ENCODE measurements around the gene UTF1.

Gene UTF1

DNA sequence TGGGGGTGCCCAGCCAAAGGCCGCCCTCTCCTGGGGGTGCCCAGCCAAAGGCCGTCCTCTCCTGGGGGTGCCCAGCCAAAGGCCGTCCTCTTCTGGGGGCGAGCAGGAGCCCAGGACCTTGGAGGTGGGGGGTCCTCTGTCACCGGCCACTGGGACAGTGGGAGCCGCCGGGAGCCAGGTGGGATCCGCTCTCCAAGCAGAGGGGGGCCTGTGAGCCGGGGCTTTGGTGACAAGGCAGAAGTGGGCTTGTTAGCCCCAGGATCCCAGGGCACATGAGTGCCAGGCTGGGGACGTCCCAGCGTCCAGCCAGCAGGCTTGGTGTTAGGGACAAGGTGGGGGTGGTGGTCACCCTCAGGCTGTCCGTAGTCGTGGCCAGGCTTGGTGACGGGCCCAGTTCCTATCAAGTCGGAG, 29.4 kb upstream of the UTF1 start (continued):
- TF ChIP-seq RBAK (tag by site-specific recombination; IDR thresholded peaks at IDR 0.05) (no peak), ZNF416 (tag by site-specific recombination; IDR thresholded peaks at IDR 0.05) (no peak)

DNA sequence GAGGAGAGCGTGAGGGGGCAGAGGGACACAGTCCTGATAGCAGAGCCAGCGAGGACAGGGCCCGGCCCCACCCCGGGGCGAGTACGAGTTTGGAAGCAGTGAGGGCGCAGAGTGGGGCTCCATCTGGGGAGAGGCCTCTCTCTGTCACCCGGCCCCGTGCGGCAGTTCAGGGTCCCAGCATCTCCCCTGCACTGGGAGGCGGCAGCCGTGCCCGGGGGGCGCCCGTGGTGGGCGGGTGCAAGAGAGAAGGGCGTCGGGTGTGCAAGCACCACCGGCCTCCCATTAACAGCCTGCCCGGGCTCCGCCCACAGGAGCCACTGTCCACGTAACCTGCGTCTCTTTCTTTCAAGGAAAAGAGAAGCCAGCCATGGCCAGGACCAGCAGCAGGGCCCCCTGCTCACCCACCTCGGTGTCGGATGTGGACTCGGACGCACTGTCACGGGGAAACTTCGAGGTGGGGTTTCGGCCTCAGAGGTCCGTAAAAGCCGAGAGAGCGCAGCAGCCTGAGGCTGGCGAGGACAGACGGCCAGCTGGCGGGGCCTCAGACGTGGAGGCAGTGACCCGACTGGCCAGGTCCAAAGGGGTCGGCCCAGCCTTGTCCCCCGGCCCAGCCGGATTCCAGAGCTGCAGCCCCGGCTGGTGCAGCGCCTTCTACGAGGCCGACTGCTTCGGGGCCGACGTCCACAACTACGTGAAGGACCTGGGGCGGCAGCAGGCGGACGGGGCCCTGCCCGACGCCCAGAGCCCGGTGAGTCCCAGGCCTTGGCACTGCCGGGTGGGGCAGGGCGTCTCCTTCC, 28.7 kb upstream of the UTF1 start:
- Histone ChIP-seq H3K36me3 (ENCODE audit: control insufficient read depth in 2 of 2, insufficient read depth in 1 of 2, low read length in 2 of 2) (no peaks in the 10 kb centered on the region), H3K4me1 (ENCODE audit: control insufficient read depth, insufficient read depth, low read length) (no peaks in the 10 kb centered on the region), H3K4me3 (ENCODE audit: low read depth, low read length) (no peak overlapping the region), H3K9me3 (ENCODE audit: control insufficient read depth, insufficient read depth, low read depth, low read length) (no peaks in the 10 kb centered on the region), H3K27ac (ENCODE audit: extremely low read depth, low read depth, low read length) (no peak overlapping the region)
- POLR2A ChIA-PET: no interaction called here
- CTCF ChIA-PET: no interaction called here
- TF ChIP-seq ZNF311 (tag by site-specific recombination; IDR thresholded peaks at IDR 0.05; ENCODE audit: borderline replicate concordance): no peak
- no peak for TF ChIP-seq ZNF350 (tag by site-specific recombination; IDR thresholded peaks at IDR 0.05)
- no peak for TF ChIP-seq REPIN1 (tag by site-specific recombination; IDR thresholded peaks at IDR 0.05; ENCODE audit: low read depth)
- TF ChIP-seq ZNF600 (tag by site-specific recombination; IDR thresholded peaks at IDR 0.05): no peak
- TF ChIP-seq RBAK (tag by site-specific recombination; IDR thresholded peaks at IDR 0.05): no peak
- TF ChIP-seq ZNF132 (tag by site-specific recombination; IDR thresholded peaks at IDR 0.05; ENCODE audit: borderline replicate concordance): no peak
- TF ChIP-seq, protein P1, sequence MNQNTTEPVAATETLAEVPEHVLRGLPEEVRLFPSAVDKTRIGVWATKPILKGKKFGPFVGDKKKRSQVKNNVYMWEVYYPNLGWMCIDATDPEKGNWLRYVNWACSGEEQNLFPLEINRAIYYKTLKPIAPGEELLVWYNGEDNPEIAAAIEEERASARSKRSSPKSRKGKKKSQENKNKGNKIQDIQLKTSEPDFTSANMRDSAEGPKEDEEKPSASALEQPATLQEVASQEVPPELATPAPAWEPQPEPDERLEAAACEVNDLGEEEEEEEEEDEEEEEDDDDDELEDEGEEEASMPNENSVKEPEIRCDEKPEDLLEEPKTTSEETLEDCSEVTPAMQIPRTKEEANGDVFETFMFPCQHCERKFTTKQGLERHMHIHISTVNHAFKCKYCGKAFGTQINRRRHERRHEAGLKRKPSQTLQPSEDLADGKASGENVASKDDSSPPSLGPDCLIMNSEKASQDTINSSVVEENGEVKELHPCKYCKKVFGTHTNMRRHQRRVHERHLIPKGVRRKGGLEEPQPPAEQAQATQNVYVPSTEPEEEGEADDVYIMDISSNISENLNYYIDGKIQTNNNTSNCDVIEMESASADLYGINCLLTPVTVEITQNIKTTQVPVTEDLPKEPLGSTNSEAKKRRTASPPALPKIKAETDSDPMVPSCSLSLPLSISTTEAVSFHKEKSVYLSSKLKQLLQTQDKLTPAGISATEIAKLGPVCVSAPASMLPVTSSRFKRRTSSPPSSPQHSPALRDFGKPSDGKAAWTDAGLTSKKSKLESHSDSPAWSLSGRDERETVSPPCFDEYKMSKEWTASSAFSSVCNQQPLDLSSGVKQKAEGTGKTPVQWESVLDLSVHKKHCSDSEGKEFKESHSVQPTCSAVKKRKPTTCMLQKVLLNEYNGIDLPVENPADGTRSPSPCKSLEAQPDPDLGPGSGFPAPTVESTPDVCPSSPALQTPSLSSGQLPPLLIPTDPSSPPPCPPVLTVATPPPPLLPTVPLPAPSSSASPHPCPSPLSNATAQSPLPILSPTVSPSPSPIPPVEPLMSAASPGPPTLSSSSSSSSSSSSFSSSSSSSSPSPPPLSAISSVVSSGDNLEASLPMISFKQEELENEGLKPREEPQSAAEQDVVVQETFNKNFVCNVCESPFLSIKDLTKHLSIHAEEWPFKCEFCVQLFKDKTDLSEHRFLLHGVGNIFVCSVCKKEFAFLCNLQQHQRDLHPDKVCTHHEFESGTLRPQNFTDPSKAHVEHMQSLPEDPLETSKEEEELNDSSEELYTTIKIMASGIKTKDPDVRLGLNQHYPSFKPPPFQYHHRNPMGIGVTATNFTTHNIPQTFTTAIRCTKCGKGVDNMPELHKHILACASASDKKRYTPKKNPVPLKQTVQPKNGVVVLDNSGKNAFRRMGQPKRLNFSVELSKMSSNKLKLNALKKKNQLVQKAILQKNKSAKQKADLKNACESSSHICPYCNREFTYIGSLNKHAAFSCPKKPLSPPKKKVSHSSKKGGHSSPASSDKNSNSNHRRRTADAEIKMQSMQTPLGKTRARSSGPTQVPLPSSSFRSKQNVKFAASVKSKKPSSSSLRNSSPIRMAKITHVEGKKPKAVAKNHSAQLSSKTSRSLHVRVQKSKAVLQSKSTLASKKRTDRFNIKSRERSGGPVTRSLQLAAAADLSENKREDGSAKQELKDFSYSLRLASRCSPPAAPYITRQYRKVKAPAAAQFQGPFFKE (tag by site-specific recombination; IDR thresholded peaks at IDR 0.05; ENCODE audit: borderline replicate concordance): no peak
- TF ChIP-seq SCRT1 (tag by site-specific recombination; IDR thresholded peaks at IDR 0.05; ENCODE audit: borderline replicate concordance): no peak
- TF ChIP-seq WT1 (tag by site-specific recombination; IDR thresholded peaks at IDR 0.05): no peak
- TF ChIP-seq ZNF776 (tag by site-specific recombination; IDR thresholded peaks at IDR 0.05; ENCODE audit: borderline replicate concordance): no peak
- TF ChIP-seq HOXC10 (CRISPR knock-in tag; IDR thresholded peaks at IDR 0.05): no peak
- TF ChIP-seq, protein P2, sequence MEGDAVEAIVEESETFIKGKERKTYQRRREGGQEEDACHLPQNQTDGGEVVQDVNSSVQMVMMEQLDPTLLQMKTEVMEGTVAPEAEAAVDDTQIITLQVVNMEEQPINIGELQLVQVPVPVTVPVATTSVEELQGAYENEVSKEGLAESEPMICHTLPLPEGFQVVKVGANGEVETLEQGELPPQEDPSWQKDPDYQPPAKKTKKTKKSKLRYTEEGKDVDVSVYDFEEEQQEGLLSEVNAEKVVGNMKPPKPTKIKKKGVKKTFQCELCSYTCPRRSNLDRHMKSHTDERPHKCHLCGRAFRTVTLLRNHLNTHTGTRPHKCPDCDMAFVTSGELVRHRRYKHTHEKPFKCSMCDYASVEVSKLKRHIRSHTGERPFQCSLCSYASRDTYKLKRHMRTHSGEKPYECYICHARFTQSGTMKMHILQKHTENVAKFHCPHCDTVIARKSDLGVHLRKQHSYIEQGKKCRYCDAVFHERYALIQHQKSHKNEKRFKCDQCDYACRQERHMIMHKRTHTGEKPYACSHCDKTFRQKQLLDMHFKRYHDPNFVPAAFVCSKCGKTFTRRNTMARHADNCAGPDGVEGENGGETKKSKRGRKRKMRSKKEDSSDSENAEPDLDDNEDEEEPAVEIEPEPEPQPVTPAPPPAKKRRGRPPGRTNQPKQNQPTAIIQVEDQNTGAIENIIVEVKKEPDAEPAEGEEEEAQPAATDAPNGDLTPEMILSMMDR (tag by site-specific recombination; IDR thresholded peaks at IDR 0.05): no peak
- TF ChIP-seq ZNF514 (tag by site-specific recombination; IDR thresholded peaks at IDR 0.05): no peak
- no peak for TF ChIP-seq ZSCAN30 (tag by site-specific recombination; IDR thresholded peaks at IDR 0.05)
- no peak for TF ChIP-seq ZNF138 (tag by site-specific recombination; IDR thresholded peaks at IDR 0.05; ENCODE audit: borderline replicate concordance)
- TF ChIP-seq ZNF510 (tag by site-specific recombination; IDR thresholded peaks at IDR 0.05; ENCODE audit: insufficient replicate concordance): no peak
- TF ChIP-seq, protein P3, sequence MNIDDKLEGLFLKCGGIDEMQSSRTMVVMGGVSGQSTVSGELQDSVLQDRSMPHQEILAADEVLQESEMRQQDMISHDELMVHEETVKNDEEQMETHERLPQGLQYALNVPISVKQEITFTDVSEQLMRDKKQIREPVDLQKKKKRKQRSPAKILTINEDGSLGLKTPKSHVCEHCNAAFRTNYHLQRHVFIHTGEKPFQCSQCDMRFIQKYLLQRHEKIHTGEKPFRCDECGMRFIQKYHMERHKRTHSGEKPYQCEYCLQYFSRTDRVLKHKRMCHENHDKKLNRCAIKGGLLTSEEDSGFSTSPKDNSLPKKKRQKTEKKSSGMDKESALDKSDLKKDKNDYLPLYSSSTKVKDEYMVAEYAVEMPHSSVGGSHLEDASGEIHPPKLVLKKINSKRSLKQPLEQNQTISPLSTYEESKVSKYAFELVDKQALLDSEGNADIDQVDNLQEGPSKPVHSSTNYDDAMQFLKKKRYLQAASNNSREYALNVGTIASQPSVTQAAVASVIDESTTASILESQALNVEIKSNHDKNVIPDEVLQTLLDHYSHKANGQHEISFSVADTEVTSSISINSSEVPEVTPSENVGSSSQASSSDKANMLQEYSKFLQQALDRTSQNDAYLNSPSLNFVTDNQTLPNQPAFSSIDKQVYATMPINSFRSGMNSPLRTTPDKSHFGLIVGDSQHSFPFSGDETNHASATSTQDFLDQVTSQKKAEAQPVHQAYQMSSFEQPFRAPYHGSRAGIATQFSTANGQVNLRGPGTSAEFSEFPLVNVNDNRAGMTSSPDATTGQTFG (tag by site-specific recombination; IDR thresholded peaks at IDR 0.05; ENCODE audit: borderline replicate concordance): no peak
- no peak for TF ChIP-seq ZNF785 (tag by site-specific recombination; IDR thresholded peaks at IDR 0.05)
- TF ChIP-seq ZNF670 (tag by site-specific recombination; IDR thresholded peaks at IDR 0.05; ENCODE audit: low read depth): no peak
